ENCODE results near the gene CIBAR2.

The CIBAR2 gene

GRCh38 chr16:85081765-85082164 is 30.5 kb downstream of the CIBAR2 start:
- DNase-seq: no peak

GRCh38 chr16:85081038-85081437 is 31.2 kb downstream of the CIBAR2 start:
- DNase-seq: no peak

- DNase-seq: no peak
Observed at GRCh38 chr16:85079785-85080570, 32.3 kb downstream of the CIBAR2 start.

- DNase-seq: no peak
Observed at GRCh38 chr16:85078952-85079351, 33.3 kb downstream of the CIBAR2 start.

GRCh38 chr16:85078226-85078625 is 34.0 kb downstream of the CIBAR2 start:
- DNase-seq: no peak

- DNase-seq: no peak
Observed at GRCh38 chr16:85077576-85078125, 34.6 kb downstream of the CIBAR2 start.

GRCh38 chr16:85077039-85077438 is 35.2 kb downstream of the CIBAR2 start:
- DNase-seq: no peak

- no peak for DNase-seq
Observed at GRCh38 chr16:85075236-85075924, 36.9 kb downstream of the CIBAR2 start.

GRCh38 chr16:85074225-85074914 is 37.9 kb downstream of the CIBAR2 start:
- DNase-seq: no peak

- no peak for DNase-seq
Observed at GRCh38 chr16:85072947-85073346, 39.3 kb downstream of the CIBAR2 start.

- no peak for DNase-seq
Observed at GRCh38 chr16:85072076-85072860, 40.0 kb downstream of the CIBAR2 start.

- DNase-seq: no peak
Observed at GRCh38 chr16:85069171-85069570, 43.1 kb downstream of the CIBAR2 start.

- no peak for DNase-seq
Observed at GRCh38 chr16:85068746-85069145, 43.5 kb downstream of the CIBAR2 start.

- DNase-seq: no peak
Observed at GRCh38 chr16:85067426-85067825, 44.8 kb downstream of the CIBAR2 start.

GRCh38 chr16:85067024-85067423 is 45.2 kb downstream of the CIBAR2 start:
- DNase-seq: no peak

- no peak for DNase-seq
Observed at GRCh38 chr16:85066346-85066885, 45.9 kb downstream of the CIBAR2 start.

GRCh38 chr16:85065099-85065498 is 47.2 kb downstream of the CIBAR2 start:
- no peak for DNase-seq

- no peak for DNase-seq
Observed at GRCh38 chr16:85064186-85064585, 48.1 kb downstream of the CIBAR2 start.

- DNase-seq: no peak
Observed at GRCh38 chr16:85062845-85063244, 49.4 kb downstream of the CIBAR2 start.

- DNase-seq: no peak
Observed at GRCh38 chr16:85062323-85062722, 49.9 kb downstream of the CIBAR2 start.

GRCh38 chr16:85061566-85061965 is 50.7 kb downstream of the CIBAR2 start:
- no peak for DNase-seq

GRCh38 chr16:85058909-85059308 is 53.4 kb downstream of the CIBAR2 start:
- DNase-seq: no peak
